K562 (cell line): Measurements from ENCODE around the gene GAMT. TPM values are rescaled to one million over a fixed set of nuclear protein-coding genes. Genes with fewer than 3 reads are reported as not detected.
A peak's percentile ranks its signal among the peaks of the same experiment; 100 is the strongest.

ENCODE experiments used
- ATAC-seq: fragments of 200-7000 bp; cut with Tn5 transposase; 3 replicates; pipeline ENCODE4 v1.9.1; 2020; ENCODE audit warnings: moderate library complexity
- BruUV-seq: library from RNA; stranded (reverse); fragments of 400-500 nt; replicated peaks from 2 replicates; lab custom pipeline; 2021; lab: Mats Ljungman, UMichigan
- CTCF ChIA-PET: fragments of 300-600 bp; formaldehyde crosslinking; extraction: SDS; loops from one replicate; lab custom pipeline; 2021; ENCODE audit warnings: low intra/inter-chr PET ratio; lab: Yijun Ruan, JAX
- POLR2A ChIA-PET: fragments of 300-600, 350-650 bp; sonication (Branson Sonifier 250); formaldehyde crosslinking; extraction: SDS; loops from one replicate; lab custom pipeline; 2021; ENCODE audit warnings: antibody characterized with exemption, inconsistent platforms; lab: Yijun Ruan, JAX
- DNase-seq, 4 experiments: peaks; one replicate each; pipeline versions ENCODE4 v3.0.0 to v3.0.0-alpha.2; 2011 to 2018; ENCODE audit warnings: low spot score in 3 of 4, mixed read lengths in 3 of 4; ENCODE audit errors: extremely low read depth in 1 of 4
- FAIRE-seq: peaks from 2 replicates; lab custom pipeline; 2011; peaks lifted over from hg19 to GRCh38; lab: Jason Lieb, UNC
- H2AFZ ChIP-seq: 2 replicates; pipeline ENCODE4 v1.6.0; 2011; ENCODE audit warnings: low read depth, low read length, control low read depth, inconsistent platforms
- H3K27ac ChIP-seq: fragments of 200-600 bp; 3 replicates; pipeline ENCODE4 v1.8.0; 2011; ENCODE audit warnings: low read depth, mild to moderate bottlenecking, control low read depth, inconsistent platforms, low read length, moderate library complexity, mixed read lengths; ENCODE audit errors: extremely low read depth
- H3K27me3 ChIP-seq, 2 experiments: fragments of 300-600 bp in 1 of 2; 2 replicates in 1 of 2; 3 replicates in 1 of 2; pipeline versions ENCODE4 v1.6.0 to v1.8.0; 2011; ENCODE audit warnings: inconsistent platforms in 2 of 2, low read length in 2 of 2, mild to moderate bottlenecking in 1 of 2, mixed read lengths in 1 of 2, moderate library complexity in 1 of 2; ENCODE audit not compliant: control insufficient read depth in 2 of 2, insufficient read depth in 2 of 2
- H3K36me3 ChIP-seq: fragments of 300-600 bp; 3 replicates; pipeline ENCODE4 v1.8.0; 2011; ENCODE audit warnings: mild to moderate bottlenecking, low read length, inconsistent platforms; ENCODE audit not compliant: control insufficient read depth, insufficient read depth
- H3K4me1 ChIP-seq, 2 experiments: fragments of 200-600 bp in 1 of 2; replicated peaks in 1 of 2; 2 replicates in 1 of 2; 3 replicates in 1 of 2; pipeline versions ENCODE4 v1.5.1 to v1.8.0; 2011; ENCODE audit warnings: inconsistent platforms in 2 of 2, low read length in 2 of 2, mild to moderate bottlenecking in 1 of 2, mixed read lengths in 1 of 2, moderate library complexity in 1 of 2; ENCODE audit not compliant: control insufficient read depth in 2 of 2, insufficient read depth in 2 of 2
- H3K4me2 ChIP-seq: 2 replicates; pipeline ENCODE4 v1.6.1; 2011; ENCODE audit warnings: low read length, control low read depth, inconsistent platforms, mixed read lengths; ENCODE audit not compliant: insufficient read depth
- H3K4me3 ChIP-seq: fragments of 200-600 bp; sonication (generic), shearing (Covaris generic); 2 replicates; pipeline ENCODE4 v1.5.1; 2016; ENCODE audit warnings: control low read depth, inconsistent platforms
- H3K79me2 ChIP-seq: fragments of 200-600 bp; 3 replicates; pipeline ENCODE4 v1.8.0; 2011; ENCODE audit warnings: low read length, inconsistent platforms; ENCODE audit not compliant: control insufficient read depth, insufficient read depth
- H3K9ac ChIP-seq, 2 experiments: 2 replicates each; pipeline versions ENCODE4 v1.6.0 to v1.6.1; 2011; ENCODE audit warnings: low read depth in 2 of 2, low read length in 2 of 2, control low read depth in 1 of 2, inconsistent platforms in 1 of 2, mild to moderate bottlenecking in 1 of 2, mixed read lengths in 1 of 2; ENCODE audit not compliant: insufficient read depth in 1 of 2
- H3K9me1 ChIP-seq: one replicate; pipeline ENCODE4 v1.6.0; 2011; ENCODE audit warnings: inconsistent platforms, mild to moderate bottlenecking, low read length, moderate library complexity; ENCODE audit not compliant: control insufficient read depth, insufficient read depth
- H3K9me3 ChIP-seq: replicated peaks from 2 replicates; pipeline ENCODE4 v1.5.1; 2011; ENCODE audit warnings: low read depth, low read length, inconsistent platforms; ENCODE audit not compliant: control insufficient read depth, insufficient read depth
- H4K20me1 ChIP-seq: replicated peaks from 2 replicates; pipeline ENCODE4 v1.6.1; 2011; ENCODE audit warnings: low read length, inconsistent platforms, mixed read lengths; ENCODE audit not compliant: control insufficient read depth, insufficient read depth
- CBX2 ChIP-seq: fragments of 200-600 bp; sonication (generic); IDR thresholded peaks from one replicate; pipeline ENCODE4 v1.6.1; 2012; ENCODE audit warnings: mild to moderate bottlenecking, low read length, inconsistent platforms; ENCODE audit not compliant: insufficient read depth, poor library complexity, severe bottlenecking
- POLR2G ChIP-seq: fragments of 200-400 bp; formaldehyde crosslinking; IDR thresholded peaks from 2 replicates; pipeline ENCODE4 v1.6.1; 2017; ENCODE audit warnings: low read depth, mild to moderate bottlenecking, antibody characterized with exemption, low read length, moderate library complexity
- SOX6 ChIP-seq: fragments of 450-650 bp; IDR thresholded peaks from 2 replicates; pipeline ENCODE4 v1.6.1; 2014; ENCODE audit warnings: mild to moderate bottlenecking
- ZFP36 ChIP-seq: fragments of 150-350 bp; IDR thresholded peaks from 2 replicates; pipeline ENCODE4 v1.6.1; 2018; ENCODE audit warnings: low read length, low read depth; ENCODE audit not compliant: partially characterized antibody
- WGBS: fragments of 100-300 bp; shearing (Covaris generic); methylation state at CpG from one replicate; pipeline ENCODE4 v1.1.6; 2016; ENCODE audit warnings: low coverage, mixed read lengths; ENCODE audit not compliant: insufficient coverage; ENCODE audit errors: missing lambda C conversion rate; 5-methylcytosine and 5-hydroxymethylcytosine counted together
- in situ Hi-C: fragments of 300-500 bp; cut with MboI; formaldehyde crosslinking; loops from 4 replicates; pipeline ENCODE4 v1.15.0; 2018; ENCODE audit warnings: inconsistent platforms, mixed read lengths
- intact Hi-C: fragments of 100-400 bp; cut with micrococcal nuclease; formaldehyde crosslinking; loops from 2 replicates; pipeline ENCODE4 v1.14.2; 2022
- polyA plus RNA-seq, 8 experiments: library from polyadenylated mRNA; depleted of rRNA in 4 of 8; stranded (reverse) in 5 of 8; unstranded in 3 of 8; fragments of >200 nt; fragmentation: Nextera tagmentation in 2 of 8; fragmentation: Illumina TruSeq in 1 of 8; extraction: Ambion mirVana in 2 of 8; extraction: Trizol in 1 of 8; gene quantifications; 2 replicates each; pipeline versions ENCODE4 v1.2.1 to v1.2.3, GENCODE V29; 2011 to 2014; ENCODE audit warnings: inconsistent platforms in 1 of 8, missing spikeins in 1 of 8
- total RNA-seq, 7 experiments: library from RNA; depleted of rRNA in 6 of 7; stranded (reverse); fragments of >200 nt in 6 of 7; fragmentation: Illumina TruSeq in 2 of 7; extraction: Trizol in 2 of 7; gene quantifications; 2 replicates each; pipeline versions ENCODE4 v1.2.1 to v1.2.3, GENCODE V29; 2011 to 2021; ENCODE audit warnings: low replicate concordance in 1 of 7

GAMT gene
- total and polyA plus RNA-seq, 9 of the 15 experiments (the other 6 are each of a cell fraction or from before 2014, with no cell fraction given): 1.3 to 35.3 (median 27.2) TPM

- Histone ChIP-seq H3K4me1 (peaks cover 5 to 78% of the 10 kb centered on the region in 2 experiments; a peak in 3 of 5 replicates), H2AFZ (no peak overlapping the region), H4K20me1 (no peaks in the 10 kb centered on the region), H3K27me3 (no peaks in the 10 kb centered on the region), H3K79me2 (peaks cover 12% of the 10 kb centered on the region), H3K9ac (peak overlapping the region in 1 of 2 experiments; percentile 89; a peak in 2 of 4 replicates), H3K4me2 (no peak overlapping the region), H3K27ac (no peak overlapping the region), H3K9me3 (no peaks in the 10 kb centered on the region), H3K36me3 (peaks cover 23% of the 10 kb centered on the region; the same call in 1 of the 3 replicates), H3K4me3 (no peak overlapping the region)
- in situ Hi-C loops: no loop called here
- ATAC-seq (no peak), FAIRE-seq (no peak), DNase-seq (no peak)
- no TSS peak for BruUV-seq
- intact Hi-C loops: no loop called here
- POLR2A ChIA-PET: interaction anchor here (0.5 kb wide), 1 partner anchor 16 kb away, joined by 5 read pairs; no protein-coding TSS in a partner anchor
- 94% methylated on average over 11 of the region's 15 CpGs for WGBS
- CTCF ChIA-PET: no interaction called here
- TF ChIP-seq CBX2 (no peak), ZFP36 (no peak)
- TF ChIP-seq, all 486 proteins: peak for 0
- no peaks in the 10 kb centered on the region for H3K9me1 ChIP-seq
Observed at GRCh38 chr19:1399745-1400144, 1.6 kb downstream of the GAMT start.

- Histone ChIP-seq H3K9ac (peak overlapping the region in 1 of 2 experiments; percentile 6; a peak in 1 of 4 replicates), H3K9me3 (no peaks in the 10 kb centered on the region), H3K79me2 (peaks cover 12% of the 10 kb centered on the region), H2AFZ (no peak overlapping the region), H3K27me3 (no peaks in the 10 kb centered on the region), H3K27ac (no peak overlapping the region), H3K36me3 (peaks cover 25% of the 10 kb centered on the region; the same call in 1 of the 3 replicates), H3K4me2 (no peak overlapping the region), H3K9me1 (no peaks in the 10 kb centered on the region), H4K20me1 (peaks cover 3% of the 10 kb centered on the region; the same call in 1 of the 2 replicates), H3K4me3 (no peak overlapping the region), H3K4me1 (peaks cover 5 to 85% of the 10 kb centered on the region in 2 experiments; a peak in 3 of 5 replicates)
- no peak for ATAC-seq
- POLR2A ChIA-PET: interaction anchor here (0.5 to 1.9 kb wide), 2 partner anchors 17 to 130 kb away, joined by 5 read pairs; partner anchors contain the start of gene CIRBP
- 88% methylated on average over 15 of the region's 19 CpGs for WGBS
- intact Hi-C loops: no loop called here
- in situ Hi-C loops: no loop called here
- BruUV-seq: no TSS peak
- no peak for FAIRE-seq
- CTCF ChIA-PET: no interaction called here
- DNase-seq: no peak
- no peak for TF ChIP-seq SOX6
- peak; percentile 49; the same call in 1 of the 2 replicates for TF ChIP-seq POLR2G
Observed at GRCh38 chr19:1399079-1399478, 2.3 kb downstream of the GAMT start.
